OCI-LY1 (cell line): Measurements from ENCODE around the gene TSPAN5.

Experiments
- CTCF ChIP-seq: fragments of 200-600 bp; sonication (generic), shearing (Covaris generic); IDR thresholded peaks from 2 replicates; pipeline ENCODE4 v1.5.1; 2017; ENCODE audit warnings: mild to moderate bottlenecking, antibody characterized with exemption, low read length, moderate library complexity, mixed read lengths
- EZH2 ChIP-seq: fragments of 200-600 bp; sonication (generic), shearing (Covaris generic); IDR thresholded peaks from 2 replicates; pipeline ENCODE4 v1.8.0; 2017; ENCODE audit warnings: borderline replicate concordance, mixed run types, mild to moderate bottlenecking, antibody characterized with exemption, low read length, moderate library complexity, mixed read lengths

GRCh38 chr4:98469771-98470170, 188.6 kb downstream of the TSPAN5 start:
- no peak for TF ChIP-seq CTCF
- TF ChIP-seq EZH2 = no peak
